H9 (cell line): ENCODE data around the gene NDE1. TPM values are rescaled to one million over a fixed set of nuclear protein-coding genes. Genes with fewer than 3 reads are reported as not detected.

ENCODE experiments used
- DNase-seq: peaks from one replicate; pipeline ENCODE4 v3.0.0-alpha.2; 2017
- H2AFZ ChIP-seq: one replicate; pipeline ENCODE4 v1.6.1; 2013; ENCODE audit warnings: mild to moderate bottlenecking, low read length, control low read depth, moderate library complexity
- H2AK5ac ChIP-seq: 2 replicates; pipeline ENCODE4 v1.6.1; 2013; ENCODE audit warnings: low read length, control low read depth, mixed read lengths; ENCODE audit not compliant: insufficient read length
- H2BK120ac ChIP-seq: one replicate; pipeline ENCODE4 v1.6.1; 2013; ENCODE audit warnings: low read depth, mild to moderate bottlenecking, low read length, control low read depth, inconsistent platforms; ENCODE audit not compliant: poor library complexity, severe bottlenecking
- H2BK12ac ChIP-seq: 2 replicates; pipeline ENCODE4 v1.6.1; 2013; ENCODE audit warnings: low read length, control low read depth, mixed read lengths, low read depth; ENCODE audit not compliant: insufficient read length
- H2BK15ac ChIP-seq: 2 replicates; pipeline ENCODE4 v1.6.1; 2013; ENCODE audit warnings: low read depth, low read length, control low read depth
- H2BK20ac ChIP-seq: one replicate; pipeline ENCODE4 v1.6.1; 2013; ENCODE audit warnings: low read depth, mild to moderate bottlenecking, low read length, control low read depth, inconsistent platforms; ENCODE audit not compliant: poor library complexity, severe bottlenecking
- H2BK5ac ChIP-seq: 2 replicates; pipeline ENCODE4 v1.6.1; 2013; ENCODE audit warnings: low read length, control low read depth, mixed read lengths; ENCODE audit not compliant: insufficient read length
- H3K14ac ChIP-seq: 2 replicates; pipeline ENCODE4 v1.6.1; 2013; ENCODE audit warnings: low read length, control low read depth; ENCODE audit not compliant: insufficient read depth
- H3K18ac ChIP-seq: 2 replicates; pipeline ENCODE4 v1.6.1; 2013; ENCODE audit warnings: low read depth, mild to moderate bottlenecking, mixed read lengths, low read length, control low read depth; ENCODE audit not compliant: insufficient read length
- H3K23ac ChIP-seq: 2 replicates; pipeline ENCODE4 v1.6.1; 2013; ENCODE audit warnings: low read length, control low read depth, mixed read lengths, low read depth; ENCODE audit not compliant: insufficient read length
- H3K23me2 ChIP-seq: 2 replicates; pipeline ENCODE4 v1.6.1; 2013; ENCODE audit warnings: low read depth, mild to moderate bottlenecking, mixed read lengths, low read length, control low read depth; ENCODE audit not compliant: insufficient read length, poor library complexity, severe bottlenecking
- H3K27ac ChIP-seq: 2 replicates; pipeline ENCODE4 v1.5.1; 2013; ENCODE audit warnings: low read length, control low read depth, mixed read lengths, low read depth; ENCODE audit not compliant: insufficient read length
- H3K27me3 ChIP-seq: 2 replicates; pipeline ENCODE4 v1.6.1; 2013; ENCODE audit warnings: low read length, control low read depth, inconsistent platforms; ENCODE audit not compliant: insufficient read depth
- H3K4ac ChIP-seq: 2 replicates; pipeline ENCODE4 v1.6.1; 2013; ENCODE audit warnings: low read depth, mild to moderate bottlenecking, control low read depth, inconsistent platforms, low read length, moderate library complexity
- H3K4me1 ChIP-seq: 2 replicates; pipeline ENCODE4 v1.6.1; 2013; ENCODE audit warnings: low read length, control low read depth, inconsistent platforms; ENCODE audit not compliant: insufficient read depth
- H3K4me2 ChIP-seq: 2 replicates; pipeline ENCODE4 v1.6.1; 2013; ENCODE audit warnings: low read length, control low read depth, mixed read lengths; ENCODE audit not compliant: insufficient read length, insufficient read depth
- H3K56ac ChIP-seq: 2 replicates; pipeline ENCODE4 v1.6.1; 2013; ENCODE audit warnings: low read depth, mild to moderate bottlenecking, mixed read lengths, low read length, control low read depth; ENCODE audit not compliant: insufficient read length
- H3K79me1 ChIP-seq: 2 replicates; pipeline ENCODE4 v1.6.1; 2013; ENCODE audit warnings: low read depth, mild to moderate bottlenecking, moderate library complexity, low read length, control low read depth, inconsistent platforms; ENCODE audit not compliant: insufficient read depth, poor library complexity, severe bottlenecking
- H3K79me2 ChIP-seq: 2 replicates; pipeline ENCODE4 v1.6.1; 2013; ENCODE audit warnings: low read length, control low read depth, inconsistent platforms; ENCODE audit not compliant: insufficient read depth
- H3K9ac ChIP-seq: 2 replicates; pipeline ENCODE4 v1.6.1; 2013; ENCODE audit warnings: low read length, control low read depth, mixed read lengths; ENCODE audit not compliant: insufficient read length; ENCODE audit errors: extremely low read depth
- H3K9me3 ChIP-seq: one replicate; pipeline ENCODE4 v1.6.1; 2013; ENCODE audit warnings: low read depth, low read length, inconsistent platforms; ENCODE audit not compliant: control insufficient read depth
- H3T11ph ChIP-seq: one replicate; pipeline ENCODE4 v1.6.1; 2013; ENCODE audit warnings: mild to moderate bottlenecking, low read length, control low read depth, inconsistent platforms
- H4K20me1 ChIP-seq: one replicate; pipeline ENCODE4 v1.6.1; 2013; ENCODE audit not compliant: control insufficient read depth, insufficient read length, insufficient read depth
- H4K5ac ChIP-seq: 2 replicates; pipeline ENCODE4 v1.6.1; 2013; ENCODE audit warnings: low read depth, mild to moderate bottlenecking, mixed read lengths, low read length, control low read depth; ENCODE audit not compliant: insufficient read length
- H4K8ac ChIP-seq: replicated peaks from 2 replicates; pipeline ENCODE4 v1.6.1; 2013; ENCODE audit warnings: low read length, control low read depth, mixed read lengths, low read depth; ENCODE audit not compliant: insufficient read length
- H4K91ac ChIP-seq: 2 replicates; pipeline ENCODE4 v1.6.1; 2013; ENCODE audit warnings: low read depth, mild to moderate bottlenecking, moderate library complexity, mixed read lengths, low read length, control low read depth; ENCODE audit not compliant: insufficient read length
- H3K27ac Mint-ChIP-seq, 3 experiments: 2 replicates in 2 of 3; 3 replicates in 1 of 3; pipeline ENCODE4 v1.8.0; 2020 to 2021; ENCODE audit warnings: mixed read lengths in 3 of 3, mild to moderate bottlenecking in 1 of 3, moderate library complexity in 1 of 3
- H3K27me3 Mint-ChIP-seq: 2 replicates; pipeline ENCODE4 v1.8.0; 2021; ENCODE audit warnings: low read depth, mild to moderate bottlenecking, moderate library complexity, mixed read lengths
- H3K36me3 Mint-ChIP-seq, 3 experiments: 2 replicates in 2 of 3; 3 replicates in 1 of 3; pipeline ENCODE4 v1.8.0; 2020 to 2021; ENCODE audit warnings: low read depth in 3 of 3, mixed read lengths in 3 of 3; ENCODE audit not compliant: insufficient read depth in 1 of 3
- H3K4me1 Mint-ChIP-seq, 2 experiments: 2 replicates each; pipeline ENCODE4 v1.8.0; 2020; ENCODE audit warnings: mixed read lengths in 2 of 2
- H3K4me3 Mint-ChIP-seq, 2 experiments: 2 replicates in 1 of 2; 3 replicates in 1 of 2; pipeline ENCODE4 v1.8.0; 2020 to 2021; ENCODE audit warnings: mild to moderate bottlenecking in 2 of 2, mixed read lengths in 2 of 2, moderate library complexity in 1 of 2
- H3K9me3 Mint-ChIP-seq, 2 experiments: 2 replicates in 1 of 2; 3 replicates in 1 of 2; pipeline ENCODE4 v1.8.0; 2020; ENCODE audit warnings: mild to moderate bottlenecking in 2 of 2, mixed read lengths in 2 of 2, moderate library complexity in 1 of 2
- CTCF ChIP-seq: fragments of 200-600 bp; sonication (generic); conservative IDR thresholded peaks from 3 replicates; pipeline ENCODE4 v1.8.0; 2021; ENCODE audit warnings: antibody characterized with exemption, mild to moderate bottlenecking
- WGBS: extraction: QIAGEN DNeasy Blood & Tissue Kit; methylation state at CpG from one replicate; pipeline ENCODE4 v1.1.7; 2013; ENCODE audit warnings: missing lambda C conversion rate, low lambda C conversion rate, mixed read lengths; ENCODE audit not compliant: insufficient read length; ENCODE audit errors: extremely low coverage; 5-methylcytosine and 5-hydroxymethylcytosine counted together
- total RNA-seq: library from RNA; stranded (reverse); gene quantifications from 2 replicates; pipeline ENCODE4 v1.2.1, GENCODE V29; 2021

The NDE1 gene
- total RNA-seq, 1 experiment from 2014 or later: 49.6 TPM

GRCh38 chr16:15770512-15770911 lies 120.5 kb downstream of the NDE1 start:
- Histone ChIP-seq H3K27ac (no peak overlapping the region), H2AK5ac (no peak overlapping the region), H4K5ac (no peak overlapping the region), H2AFZ (no peak overlapping the region), H3K79me1 (no peaks in the 10 kb centered on the region), H2BK12ac (no peak overlapping the region), H3T11ph (no peak overlapping the region), H3K23ac (no peak overlapping the region), H3K14ac (no peak overlapping the region), H3K4ac (no peak overlapping the region), H3K27me3 (no peaks in the 10 kb centered on the region), H3K4me1 (no peaks in the 10 kb centered on the region), H2BK15ac (no peak overlapping the region), H3K4me2 (no peak overlapping the region), H2BK5ac (no peak overlapping the region), H3K9ac (no peak overlapping the region), H3K9me3 (no peaks in the 10 kb centered on the region), H3K56ac (no peak overlapping the region), H4K20me1 (no peaks in the 10 kb centered on the region), H3K23me2 (no peaks in the 10 kb centered on the region), H4K91ac (no peak overlapping the region), H3K18ac (no peak overlapping the region), H3K79me2 (no peaks in the 10 kb centered on the region), H2BK20ac (no peak overlapping the region), H2BK120ac (no peak overlapping the region), H4K8ac (no peak overlapping the region)
- Mint-ChIP-seq H3K36me3 (no peaks in the 10 kb centered on the region), H3K27ac (no peak overlapping the region), H3K27me3 (no peaks in the 10 kb centered on the region), H3K4me1 (no peaks in the 10 kb centered on the region), H3K4me3 (no peak overlapping the region), H3K9me3 (no peaks in the 10 kb centered on the region)
- no peak for TF ChIP-seq CTCF
- no CpG with 5 or more reads among the region's 3 CpGs for WGBS
- DNase-seq: no peak
